ENCODE results near the gene ABCA3.
"Not testable (repeated sequence)": the region's sequence is repeated elsewhere in the genome, so short reads cannot be mapped to it uniquely, and the experiment has no call there.

The ABCA3 gene

GRCh38 chr16:2340564-2341455 lies at the start of gene ABCA3:
Gene ABCA3 (minus strand): TSS chr16:2340728. CDS start chr16:2326466, 14,262 bp downstream.
- peak; percentile 96 for DNase-seq (ENCODE audit: insufficient read length, low spot score)
- peak; percentile 98 for FAIRE-seq

- no peak for DNase-seq (ENCODE audit: insufficient read length, low spot score)
- FAIRE-seq, result no peak
Measured at GRCh38 chr16:2388875-2389433, 48.4 kb upstream of the ABCA3 start.

- DNase-seq (ENCODE audit: insufficient read length, low spot score), result no peak
- FAIRE-seq, result no peak
Measured at GRCh38 chr16:2388139-2388874, 47.8 kb upstream of the ABCA3 start.

GRCh38 chr16:2386990-2387389 lies 46.5 kb upstream of the ABCA3 start:
- FAIRE-seq (no peak), DNase-seq (ENCODE audit: insufficient read length, low spot score) (no peak)

- not testable (repeated sequence) for FAIRE-seq; DNase-seq (ENCODE audit: insufficient read length, low spot score)
Measured at GRCh38 chr16:2385982-2386381, 45.5 kb upstream of the ABCA3 start.

- FAIRE-seq (no peak), DNase-seq (ENCODE audit: insufficient read length, low spot score) (no peak)
Measured at GRCh38 chr16:2385190-2385836, 44.8 kb upstream of the ABCA3 start.

- DNase-seq (ENCODE audit: insufficient read length, low spot score) (no peak), FAIRE-seq (no peak)
Measured at GRCh38 chr16:2384426-2384825, 43.9 kb upstream of the ABCA3 start.

GRCh38 chr16:2383501-2383900 lies 43.0 kb upstream of the ABCA3 start:
- no peak for FAIRE-seq
- no peak for DNase-seq (ENCODE audit: insufficient read length, low spot score)

GRCh38 chr16:2374644-2375043 lies 34.1 kb upstream of the ABCA3 start:
- FAIRE-seq (no peak), DNase-seq (ENCODE audit: insufficient read length, low spot score) (no peak)

GRCh38 chr16:2373176-2373575 lies 32.6 kb upstream of the ABCA3 start:
- FAIRE-seq, result no peak
- no peak for DNase-seq (ENCODE audit: insufficient read length, low spot score)

- DNase-seq (ENCODE audit: insufficient read length, low spot score), result no peak
- no peak for FAIRE-seq
Measured at GRCh38 chr16:2372684-2373083, 32.2 kb upstream of the ABCA3 start.

GRCh38 chr16:2371421-2371820 lies 30.9 kb upstream of the ABCA3 start:
- no peak for FAIRE-seq

GRCh38 chr16:2370721-2371120 lies 30.2 kb upstream of the ABCA3 start:
- no peak for DNase-seq (ENCODE audit: insufficient read length, low spot score)
- FAIRE-seq, result no peak

More at GRCh38 chr16:2371421-2371820, 30.9 kb upstream of the ABCA3 start:
- no peak for DNase-seq (ENCODE audit: insufficient read length, low spot score)

GRCh38 chr16:2366660-2367309 lies 26.3 kb upstream of the ABCA3 start:
- DNase-seq (ENCODE audit: insufficient read length, low spot score) (no peak), FAIRE-seq (no peak)

GRCh38 chr16:2365397-2366294 lies 25.1 kb upstream of the ABCA3 start:
- FAIRE-seq (no peak), DNase-seq (ENCODE audit: insufficient read length, low spot score) (peak; percentile 23)

- FAIRE-seq, result no peak
- DNase-seq (ENCODE audit: insufficient read length, low spot score), result no peak
Measured at GRCh38 chr16:2364638-2365210, 24.2 kb upstream of the ABCA3 start.

- no peak for FAIRE-seq
- no peak for DNase-seq (ENCODE audit: insufficient read length, low spot score)
Measured at GRCh38 chr16:2362218-2362617, 21.7 kb upstream of the ABCA3 start.

GRCh38 chr16:2361129-2361528 lies 20.6 kb upstream of the ABCA3 start:
- FAIRE-seq (no peak), DNase-seq (ENCODE audit: insufficient read length, low spot score) (no peak)

GRCh38 chr16:2359919-2360318 lies 19.4 kb upstream of the ABCA3 start:
- FAIRE-seq, result no peak
- DNase-seq (ENCODE audit: insufficient read length, low spot score), result no peak
